ENCODE measurements around the gene TBXAS1.

Gene TBXAS1

GRCh38 chr7:139981511-139981895 is 152.4 kb downstream of the TBXAS1 start:
- Histone ChIP-seq H3K9me3 (ENCODE audit: severe bottlenecking) (no peaks in the 10 kb centered on the region), H3K27me3 (ENCODE audit: insufficient read depth, poor library complexity, severe bottlenecking) (no peaks in the 10 kb centered on the region), H3K36me3 (ENCODE audit: low read depth) (no peaks in the 10 kb centered on the region), H3K4me3 (ENCODE audit: severe bottlenecking) (no peak overlapping the region), H3K27ac (ENCODE audit: poor library complexity, severe bottlenecking) (no peak overlapping the region), H3K4me1 (ENCODE audit: insufficient read depth, poor library complexity, severe bottlenecking) (no peaks in the 10 kb centered on the region)
- TF ChIP-seq CTCF (IDR thresholded peaks at IDR 0.05; ENCODE audit: poor library complexity, severe bottlenecking) = no peak
- ATAC-seq (ENCODE audit: low read depth) (no peak), DNase-seq (ENCODE audit: low spot score) (no peak)

- no peaks in the 10 kb centered on the region for H3K9me3 ChIP-seq (ENCODE audit: severe bottlenecking)
- no peak for DNase-seq (ENCODE audit: low spot score)
- no peak overlapping the region for H3K27ac ChIP-seq (ENCODE audit: poor library complexity, severe bottlenecking)
- no peak overlapping the region for H3K4me3 ChIP-seq (ENCODE audit: severe bottlenecking)
- no peaks in the 10 kb centered on the region for H3K4me1 ChIP-seq (ENCODE audit: insufficient read depth, poor library complexity, severe bottlenecking)
- ATAC-seq (ENCODE audit: low read depth) = no peak
- no peaks in the 10 kb centered on the region for H3K36me3 ChIP-seq (ENCODE audit: low read depth)
- no peak for TF ChIP-seq CTCF (IDR thresholded peaks at IDR 0.05; ENCODE audit: poor library complexity, severe bottlenecking)
- no peaks in the 10 kb centered on the region for H3K27me3 ChIP-seq (ENCODE audit: insufficient read depth, poor library complexity, severe bottlenecking)
These were observed 154.2 kb downstream of the TBXAS1 start for GRCh38 chr7:139982927-139983920.

GRCh38 chr7:139984642-139985539 is 155.8 kb downstream of the TBXAS1 start:
- no peak for DNase-seq (ENCODE audit: low spot score)
- Histone ChIP-seq H3K4me3 (ENCODE audit: severe bottlenecking) (no peak overlapping the region), H3K36me3 (ENCODE audit: low read depth) (no peaks in the 10 kb centered on the region), H3K4me1 (ENCODE audit: insufficient read depth, poor library complexity, severe bottlenecking) (no peaks in the 10 kb centered on the region), H3K27ac (ENCODE audit: poor library complexity, severe bottlenecking) (no peak overlapping the region), H3K9me3 (ENCODE audit: severe bottlenecking) (no peaks in the 10 kb centered on the region), H3K27me3 (ENCODE audit: insufficient read depth, poor library complexity, severe bottlenecking) (no peaks in the 10 kb centered on the region)
- TF ChIP-seq CTCF (IDR thresholded peaks at IDR 0.05; ENCODE audit: poor library complexity, severe bottlenecking) = no peak
- ATAC-seq (ENCODE audit: low read depth) = no peak

GRCh38 chr7:139985811-139986210 is 156.7 kb downstream of the TBXAS1 start:
- no peak for TF ChIP-seq CTCF (IDR thresholded peaks at IDR 0.05; ENCODE audit: poor library complexity, severe bottlenecking)
- Histone ChIP-seq H3K9me3 (ENCODE audit: severe bottlenecking) (no peaks in the 10 kb centered on the region), H3K36me3 (ENCODE audit: low read depth) (no peaks in the 10 kb centered on the region), H3K4me1 (ENCODE audit: insufficient read depth, poor library complexity, severe bottlenecking) (no peaks in the 10 kb centered on the region), H3K4me3 (ENCODE audit: severe bottlenecking) (no peak overlapping the region), H3K27ac (ENCODE audit: poor library complexity, severe bottlenecking) (no peak overlapping the region), H3K27me3 (ENCODE audit: insufficient read depth, poor library complexity, severe bottlenecking) (no peaks in the 10 kb centered on the region)
- no peak for DNase-seq (ENCODE audit: low spot score)
- ATAC-seq (ENCODE audit: low read depth) = no peak

All from RWPE2 (cell line).